Measurements from ENCODE around the gene EHMT1. TPM values are rescaled to one million over a fixed set of nuclear protein-coding genes. Genes with fewer than 3 reads are reported as not detected.

The EHMT1 gene
- total and polyA plus RNA-seq, 2 of the 13 experiments (the other 11 are each of a cell fraction or from before 2014, with no cell fraction given) = 23.0 to 27.1 TPM

DNA sequence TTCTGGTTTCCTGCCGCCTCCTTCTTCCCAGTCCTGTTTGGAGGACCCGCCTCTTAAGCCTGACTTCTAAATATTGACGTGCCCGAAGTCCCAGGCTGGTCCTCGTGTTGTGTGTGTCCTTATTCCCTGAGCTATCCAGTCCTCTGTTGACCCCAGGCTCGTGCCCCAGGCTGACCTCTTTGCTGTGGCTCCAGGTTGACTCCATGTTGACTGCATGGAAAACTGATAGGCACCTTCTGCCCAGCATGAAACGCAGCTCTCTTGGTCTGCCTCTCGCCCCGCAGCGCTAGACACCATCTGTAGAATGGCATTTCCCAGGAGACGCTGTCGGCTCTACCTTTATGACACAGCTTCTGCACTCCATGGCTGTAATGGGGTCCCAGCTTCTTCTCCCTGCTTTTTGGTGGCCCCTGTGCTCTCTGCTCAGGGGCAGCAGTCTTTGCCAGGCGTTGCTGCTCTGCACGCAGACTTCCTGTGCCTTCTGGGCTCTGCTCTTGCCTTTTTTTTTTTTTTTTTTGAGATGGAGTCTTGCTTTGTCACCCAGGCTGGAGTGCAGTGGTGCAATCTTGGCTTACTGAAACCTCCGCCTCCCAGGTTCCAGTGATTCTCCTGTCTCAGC is 28.4 kb downstream of the EHMT1 start (continued):
- TF ChIP-seq, protein P1, sequence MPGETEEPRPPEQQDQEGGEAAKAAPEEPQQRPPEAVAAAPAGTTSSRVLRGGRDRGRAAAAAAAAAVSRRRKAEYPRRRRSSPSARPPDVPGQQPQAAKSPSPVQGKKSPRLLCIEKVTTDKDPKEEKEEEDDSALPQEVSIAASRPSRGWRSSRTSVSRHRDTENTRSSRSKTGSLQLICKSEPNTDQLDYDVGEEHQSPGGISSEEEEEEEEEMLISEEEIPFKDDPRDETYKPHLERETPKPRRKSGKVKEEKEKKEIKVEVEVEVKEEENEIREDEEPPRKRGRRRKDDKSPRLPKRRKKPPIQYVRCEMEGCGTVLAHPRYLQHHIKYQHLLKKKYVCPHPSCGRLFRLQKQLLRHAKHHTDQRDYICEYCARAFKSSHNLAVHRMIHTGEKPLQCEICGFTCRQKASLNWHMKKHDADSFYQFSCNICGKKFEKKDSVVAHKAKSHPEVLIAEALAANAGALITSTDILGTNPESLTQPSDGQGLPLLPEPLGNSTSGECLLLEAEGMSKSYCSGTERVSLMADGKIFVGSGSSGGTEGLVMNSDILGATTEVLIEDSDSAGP (CRISPR knock-in tag; IDR thresholded peaks at IDR 0.05; ENCODE audit: borderline replicate concordance) = no peak
- no peak for TF ChIP-seq TCF7L2 (IDR thresholded peaks at IDR 0.05; ENCODE audit: low read depth, low read length)
- TF ChIP-seq, protein P2, sequence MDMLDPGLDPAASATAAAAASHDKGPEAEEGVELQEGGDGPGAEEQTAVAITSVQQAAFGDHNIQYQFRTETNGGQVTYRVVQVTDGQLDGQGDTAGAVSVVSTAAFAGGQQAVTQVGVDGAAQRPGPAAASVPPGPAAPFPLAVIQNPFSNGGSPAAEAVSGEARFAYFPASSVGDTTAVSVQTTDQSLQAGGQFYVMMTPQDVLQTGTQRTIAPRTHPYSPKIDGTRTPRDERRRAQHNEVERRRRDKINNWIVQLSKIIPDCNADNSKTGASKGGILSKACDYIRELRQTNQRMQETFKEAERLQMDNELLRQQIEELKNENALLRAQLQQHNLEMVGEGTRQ (IDR thresholded peaks at IDR 0.05; ENCODE audit: low read depth, low read length) = no peak
- TF ChIP-seq, protein P2 (CRISPR knock-in tag; IDR thresholded peaks at IDR 0.05; ENCODE audit: borderline replicate concordance) = no peak
- no peak for TF ChIP-seq PCBP1 (IDR thresholded peaks at IDR 0.05; ENCODE audit: borderline replicate concordance, low read depth, low read length)

GRCh38 chr9:137648396-137648795 is 29.6 kb downstream of the EHMT1 start:
- Histone ChIP-seq H3K4me1 (ENCODE audit: insufficient read depth, low read length) (peaks cover 15% of the 10 kb centered on the region), H3K27ac (ENCODE audit: extremely low read length, insufficient read depth, low read length) (no peak overlapping the region), H3K36me3 (replicated peaks in 1 of 2; ENCODE audit: control insufficient read depth in 1 of 2, insufficient read depth in 2 of 2, low read length in 2 of 2) (peaks cover 0 to 15% of the 10 kb centered on the region in 2 experiments; a peak in 2 of 5 replicates), H3K27me3 (ENCODE audit: control insufficient read depth in 1 of 2, insufficient read depth in 2 of 2, low read length in 2 of 2) (no peaks in the 10 kb centered on the region), H3K4me3 (replicated peaks in 1 of 3; ENCODE audit: insufficient read depth in 1 of 3, low read depth in 2 of 3, low read length in 3 of 3) (no peak overlapping the region), H3K4me2 (ENCODE audit: low read depth, low read length) (no peak overlapping the region), H3K9me3 (ENCODE audit: low read length) (no peaks in the 10 kb centered on the region), H3K9ac (ENCODE audit: insufficient read depth, low read depth, low read length) (no peak overlapping the region), H3K79me2 (ENCODE audit: insufficient read depth, low read length) (peaks cover 67% of the 10 kb centered on the region), H2AFZ (ENCODE audit: low read length) (no peak overlapping the region), H4K20me1 (ENCODE audit: insufficient read depth, low read length) (0 out of 2 replicates have a peak, but pooled peaks cover 4% of the 10 kb centered on the region)
- POLR2A ChIA-PET = no interaction called here
- WGBS (ENCODE audit: low lambda C conversion rate) = 95% methylated on average over 2 of the region's 2 CpGs
- intact Hi-C loops (cut with micrococcal nuclease; ENCODE audit: unreplicated experiment) (no loop called here), in situ Hi-C loops (cut with HindIII; ENCODE audit: extremely low pct_ligation_motif_present, low pct_unique_long_range_greater_than_20kb) (no loop called here)
- CTCF ChIA-PET (ENCODE audit: low intra/inter-chr PET ratio, low total read pairs) = no interaction called here
- DNase-seq (ENCODE audit: low spot score) (no peak), ATAC-seq (no peak), FAIRE-seq (no peak)
- no TSS peak for BruUV-seq (replicated peaks)
- no peak for TF ChIP-seq ZNF235 (CRISPR knock-in tag; IDR thresholded peaks at IDR 0.05; ENCODE audit: borderline replicate concordance)
- no peak for TF ChIP-seq TBP (CRISPR knock-in tag; IDR thresholded peaks at IDR 0.05)
- TF ChIP-seq ZNF292 (CRISPR knock-in tag; IDR thresholded peaks at IDR 0.05; ENCODE audit: borderline replicate concordance, low read depth) = no peak
- TF ChIP-seq POLR2G (IDR thresholded peaks at IDR 0.05; ENCODE audit: low read depth, low read length) = no peak
- TF ChIP-seq ZNF251 (CRISPR knock-in tag; IDR thresholded peaks at IDR 0.05) = no peak
- TF ChIP-seq NFIB (CRISPR knock-in tag; IDR thresholded peaks at IDR 0.05; ENCODE audit: borderline replicate concordance) = no peak
- TF ChIP-seq KMT2B (CRISPR knock-in tag; IDR thresholded peaks at IDR 0.05) = no peak
- TF ChIP-seq RFX5 (IDR thresholded peaks at IDR 0.05; ENCODE audit: low read depth, low read length) = no peak
- TF ChIP-seq ZNF501 (CRISPR knock-in tag; IDR thresholded peaks at IDR 0.05) = no peak
- no peak for TF ChIP-seq DR1 (CRISPR knock-in tag; IDR thresholded peaks at IDR 0.05)
- no peak for TF ChIP-seq HMG20B (CRISPR knock-in tag; conservative IDR thresholded peaks at IDR 0.05)
- no peak for TF ChIP-seq JUN (CRISPR knock-in tag; IDR thresholded peaks at IDR 0.05)
- no peak for TF ChIP-seq KLF15 (CRISPR knock-in tag; IDR thresholded peaks at IDR 0.05; ENCODE audit: borderline replicate concordance)
- TF ChIP-seq SUZ12 (IDR thresholded peaks at IDR 0.05; ENCODE audit: low read depth, low read length) = no peak

Measured in HepG2 (cell line).